ENCODE results near the gene BIN2. TPM values are rescaled to one million over a fixed set of nuclear protein-coding genes. Genes with fewer than 3 reads are reported as not detected.
A peak's percentile ranks its signal among the peaks of the same experiment; 100 is the strongest.

Gene BIN2
- total and polyA plus RNA-seq, 9 of the 15 experiments (the other 6 are each of a cell fraction or from before 2014, with no cell fraction given), result 0.04 to 0.39 (median 0.25) TPM; not detected in 1

DNA sequence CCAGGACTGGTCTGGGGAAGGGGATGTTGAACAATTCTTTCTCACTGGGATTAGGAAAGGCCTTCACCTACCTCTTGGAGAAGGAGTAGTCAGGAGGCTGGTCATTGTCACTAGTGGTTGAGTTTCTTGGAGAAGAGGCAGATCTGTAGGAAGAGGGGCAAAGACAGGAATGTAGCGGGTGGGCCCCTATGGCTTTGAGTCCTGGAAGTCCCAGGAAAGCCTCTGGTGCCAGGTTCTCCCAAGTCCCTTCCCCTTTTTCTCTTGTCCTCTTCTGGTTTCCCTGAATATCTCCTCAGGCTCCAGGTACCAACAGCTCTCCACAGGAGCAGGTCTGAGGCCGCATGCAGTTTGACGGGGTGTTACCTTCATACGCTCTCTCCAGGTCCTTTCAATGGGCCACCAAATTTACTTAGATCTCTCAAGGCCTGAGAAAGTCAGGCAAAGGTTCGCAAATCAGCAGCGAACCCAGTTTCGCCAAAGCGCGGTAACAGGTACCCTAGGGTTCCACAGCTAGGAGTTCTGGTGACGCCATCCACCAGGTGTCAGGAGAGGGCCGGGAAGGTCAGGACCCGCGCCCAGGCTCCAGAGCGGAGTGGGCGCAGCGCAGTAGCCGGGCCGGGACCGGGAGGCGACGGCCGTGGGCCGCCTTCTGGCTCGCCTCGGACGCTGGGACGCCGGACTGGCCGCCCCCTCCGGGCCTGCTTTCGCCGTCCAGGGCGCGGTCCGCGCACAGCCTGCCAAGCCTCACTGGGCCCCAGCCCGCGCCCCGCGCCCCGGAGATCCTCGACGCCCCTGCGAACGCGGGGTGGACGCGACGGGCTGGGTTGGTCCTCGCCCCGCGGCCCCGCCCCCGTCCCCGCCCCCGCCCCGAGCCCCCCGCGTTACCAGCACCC lies 54.6 kb downstream of the BIN2 start (continued):
- TF ChIP-seq, protein P1, sequence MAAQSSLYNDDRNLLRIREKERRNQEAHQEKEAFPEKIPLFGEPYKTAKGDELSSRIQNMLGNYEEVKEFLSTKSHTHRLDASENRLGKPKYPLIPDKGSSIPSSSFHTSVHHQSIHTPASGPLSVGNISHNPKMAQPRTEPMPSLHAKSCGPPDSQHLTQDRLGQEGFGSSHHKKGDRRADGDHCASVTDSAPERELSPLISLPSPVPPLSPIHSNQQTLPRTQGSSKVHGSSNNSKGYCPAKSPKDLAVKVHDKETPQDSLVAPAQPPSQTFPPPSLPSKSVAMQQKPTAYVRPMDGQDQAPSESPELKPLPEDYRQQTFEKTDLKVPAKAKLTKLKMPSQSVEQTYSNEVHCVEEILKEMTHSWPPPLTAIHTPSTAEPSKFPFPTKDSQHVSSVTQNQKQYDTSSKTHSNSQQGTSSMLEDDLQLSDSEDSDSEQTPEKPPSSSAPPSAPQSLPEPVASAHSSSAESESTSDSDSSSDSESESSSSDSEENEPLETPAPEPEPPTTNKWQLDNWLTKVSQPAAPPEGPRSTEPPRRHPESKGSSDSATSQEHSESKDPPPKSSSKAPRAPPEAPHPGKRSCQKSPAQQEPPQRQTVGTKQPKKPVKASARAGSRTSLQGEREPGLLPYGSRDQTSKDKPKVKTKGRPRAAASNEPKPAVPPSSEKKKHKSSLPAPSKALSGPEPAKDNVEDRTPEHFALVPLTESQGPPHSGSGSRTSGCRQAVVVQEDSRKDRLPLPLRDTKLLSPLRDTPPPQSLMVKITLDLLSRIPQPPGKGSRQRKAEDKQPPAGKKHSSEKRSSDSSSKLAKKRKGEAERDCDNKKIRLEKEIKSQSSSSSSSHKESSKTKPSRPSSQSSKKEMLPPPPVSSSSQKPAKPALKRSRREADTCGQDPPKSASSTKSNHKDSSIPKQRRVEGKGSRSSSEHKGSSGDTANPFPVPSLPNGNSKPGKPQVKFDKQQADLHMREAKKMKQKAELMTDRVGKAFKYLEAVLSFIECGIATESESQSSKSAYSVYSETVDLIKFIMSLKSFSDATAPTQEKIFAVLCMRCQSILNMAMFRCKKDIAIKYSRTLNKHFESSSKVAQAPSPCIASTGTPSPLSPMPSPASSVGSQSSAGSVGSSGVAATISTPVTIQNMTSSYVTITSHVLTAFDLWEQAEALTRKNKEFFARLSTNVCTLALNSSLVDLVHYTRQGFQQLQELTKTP (IDR thresholded peaks at IDR 0.05; ENCODE audit: low read depth in 1 of 2, partially characterized antibody in 2 of 2), result peak in 1 of 2 experiments; percentile 83
- TF ChIP-seq PHB (CRISPR knock-in tag; IDR thresholded peaks at IDR 0.05), result no peak
- no peak for TF ChIP-seq HEY1 (CRISPR knock-in tag; IDR thresholded peaks at IDR 0.05; ENCODE audit: borderline replicate concordance)
- no peak for TF ChIP-seq ARNT (IDR thresholded peaks at IDR 0.05)
- TF ChIP-seq, protein P2, sequence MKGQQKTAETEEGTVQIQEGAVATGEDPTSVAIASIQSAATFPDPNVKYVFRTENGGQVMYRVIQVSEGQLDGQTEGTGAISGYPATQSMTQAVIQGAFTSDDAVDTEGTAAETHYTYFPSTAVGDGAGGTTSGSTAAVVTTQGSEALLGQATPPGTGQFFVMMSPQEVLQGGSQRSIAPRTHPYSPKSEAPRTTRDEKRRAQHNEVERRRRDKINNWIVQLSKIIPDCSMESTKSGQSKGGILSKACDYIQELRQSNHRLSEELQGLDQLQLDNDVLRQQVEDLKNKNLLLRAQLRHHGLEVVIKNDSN (CRISPR knock-in tag; IDR thresholded peaks at IDR 0.05), result peak; percentile 31; the same call in 1 of the 2 replicates
- peak; percentile 74 for TF ChIP-seq RBFOX2 (IDR thresholded peaks at IDR 0.05; ENCODE audit: low read depth, low read length)
- TF ChIP-seq ZNF431 (CRISPR knock-in tag; IDR thresholded peaks at IDR 0.05), result no peak
- no peak for TF ChIP-seq SIX5 (IDR thresholded peaks at IDR 0.05; ENCODE audit: borderline replicate concordance in 1 of 2, insufficient read depth in 1 of 2, low read depth in 1 of 2, low read length in 2 of 2)
- TF ChIP-seq MAFK (IDR thresholded peaks at IDR 0.05; ENCODE audit: low read length), result no peak
- peak; percentile 81 for TF ChIP-seq SMC3 (conservative IDR thresholded peaks at IDR 0.05; ENCODE audit: insufficient read depth, low read depth, low read length)
- peak; percentile 16; the same call in 1 of the 2 replicates for TF ChIP-seq ESRRA (IDR thresholded peaks at IDR 0.05; ENCODE audit: borderline replicate concordance, low read depth)
- TF ChIP-seq SIN3B (IDR thresholded peaks at IDR 0.05; ENCODE audit: low read depth), result no peak
- TF ChIP-seq CCAR2 (IDR thresholded peaks at IDR 0.05; ENCODE audit: low read depth, low read length), result no peak
- peak; percentile 95 for TF ChIP-seq ATF7 (IDR thresholded peaks at IDR 0.05)
- TF ChIP-seq AFF4 (CRISPR knock-in tag; IDR thresholded peaks at IDR 0.05), result no peak
- TF ChIP-seq ZNF780A (CRISPR knock-in tag; IDR thresholded peaks at IDR 0.05), result no peak
- TF ChIP-seq MTA2 (IDR thresholded peaks at IDR 0.05; ENCODE audit: low read depth), result no peak
- TF ChIP-seq ZFX (CRISPR knock-in tag; IDR thresholded peaks at IDR 0.05), result peak; percentile 82
- TF ChIP-seq POLR2G (IDR thresholded peaks at IDR 0.05; ENCODE audit: low read depth, low read length), result peak; percentile 74

Measured in K562 (cell line).